HG03520 (cell line): ENCODE data around the gene AFF3.

ENCODE experiments used
- ATAC-seq: cut with Tn5 transposase; IDR thresholded peaks from one replicate; pipeline ENCODE4 v1.9.1; 2021; ENCODE audit warnings: mild to moderate bottlenecking, moderate library complexity; ENCODE audit not compliant: unreplicated experiment

AFF3 gene

GRCh38 chr2:99841749-99842148 is 300.6 kb downstream of the AFF3 start:
- ATAC-seq: no peak

- ATAC-seq: no peak
Observed at GRCh38 chr2:99840831-99841230, 301.6 kb downstream of the AFF3 start.

DNA sequence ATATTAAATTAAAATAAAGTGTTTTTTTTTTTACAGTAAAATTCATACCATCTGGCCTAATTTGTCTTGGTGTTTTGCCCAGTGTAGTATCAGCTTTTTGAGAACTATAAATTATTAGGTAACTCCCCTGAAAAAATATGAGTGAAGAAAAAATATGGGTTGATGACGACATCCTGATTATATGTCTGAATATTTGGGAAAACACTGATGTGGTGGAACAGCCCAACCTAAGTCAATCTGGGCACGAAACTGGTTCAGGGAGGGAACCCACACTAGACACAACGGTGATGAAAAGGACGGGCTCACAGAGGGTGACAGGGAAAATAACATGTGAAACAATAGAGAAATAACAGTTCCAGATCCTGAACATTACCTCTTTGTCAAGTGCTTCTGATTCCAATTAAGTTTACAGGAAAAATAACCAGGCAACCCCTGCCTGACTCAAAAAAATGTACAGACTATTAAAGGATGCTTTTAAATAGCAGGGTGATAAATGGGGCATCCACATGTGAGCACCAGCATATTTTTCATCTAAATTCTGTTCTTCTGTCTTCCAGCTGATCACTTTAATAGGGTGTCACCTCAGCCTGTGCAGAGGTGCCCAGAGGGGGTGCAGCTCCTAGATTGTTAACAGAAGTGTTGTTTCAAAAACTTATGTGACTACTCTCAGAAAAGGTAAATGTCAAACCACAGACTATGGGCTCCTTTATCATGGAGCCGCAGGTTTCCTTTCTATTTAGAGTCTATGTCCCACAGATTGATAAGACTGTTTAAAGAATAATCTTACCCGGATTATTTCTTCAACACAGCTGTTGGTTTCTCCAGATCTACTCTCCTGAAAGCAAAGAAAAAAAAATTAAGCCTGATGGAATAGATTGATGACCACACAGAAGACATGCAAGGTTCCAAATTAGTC is 305.4 kb downstream of the AFF3 start:
- no peak for ATAC-seq

DNA sequence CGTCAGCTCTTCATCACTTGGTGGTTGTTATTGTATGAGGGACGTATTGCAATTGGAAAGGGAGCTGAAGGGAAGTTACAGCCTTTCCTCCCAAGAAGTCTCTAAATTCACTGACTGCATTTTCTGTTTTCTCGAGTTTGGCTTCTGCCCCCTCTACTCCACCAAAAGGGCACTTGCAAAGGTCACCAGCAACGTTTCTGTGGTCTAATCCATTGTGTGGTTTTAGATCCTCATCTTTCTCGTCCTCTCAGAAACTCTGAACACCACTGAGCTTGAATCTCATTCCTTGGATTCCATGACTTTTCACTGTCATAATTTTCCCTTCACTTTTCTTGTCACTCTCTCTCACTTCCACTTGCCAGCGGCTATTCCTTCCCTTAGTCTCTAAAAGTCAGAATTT is 308.0 kb downstream of the AFF3 start:
- no peak for ATAC-seq

GRCh38 chr2:99833586-99834201 is 308.7 kb downstream of the AFF3 start:
- ATAC-seq: no peak

DNA sequence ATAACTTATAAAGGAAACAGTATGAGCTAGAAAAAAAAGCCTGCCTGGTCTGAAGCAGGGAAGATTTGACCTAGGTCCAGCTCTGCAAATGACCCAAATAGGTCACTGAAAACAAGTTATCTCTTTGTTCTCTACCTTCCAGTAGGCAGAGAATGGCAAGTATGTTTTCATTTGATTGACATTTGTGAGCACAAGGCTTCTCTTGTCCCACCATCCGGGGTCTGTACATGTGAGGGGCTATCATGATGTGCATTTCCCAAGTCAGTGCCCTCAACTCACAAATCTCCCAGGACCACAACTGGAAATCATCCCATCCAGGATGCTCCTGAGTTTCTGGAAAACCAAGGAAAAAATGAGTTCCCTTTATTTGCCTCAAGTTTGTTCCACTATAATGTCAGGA is 309.5 kb downstream of the AFF3 start:
- no peak for ATAC-seq

- ATAC-seq: no peak
Observed at GRCh38 chr2:99831772-99832171, 310.6 kb downstream of the AFF3 start.

DNA sequence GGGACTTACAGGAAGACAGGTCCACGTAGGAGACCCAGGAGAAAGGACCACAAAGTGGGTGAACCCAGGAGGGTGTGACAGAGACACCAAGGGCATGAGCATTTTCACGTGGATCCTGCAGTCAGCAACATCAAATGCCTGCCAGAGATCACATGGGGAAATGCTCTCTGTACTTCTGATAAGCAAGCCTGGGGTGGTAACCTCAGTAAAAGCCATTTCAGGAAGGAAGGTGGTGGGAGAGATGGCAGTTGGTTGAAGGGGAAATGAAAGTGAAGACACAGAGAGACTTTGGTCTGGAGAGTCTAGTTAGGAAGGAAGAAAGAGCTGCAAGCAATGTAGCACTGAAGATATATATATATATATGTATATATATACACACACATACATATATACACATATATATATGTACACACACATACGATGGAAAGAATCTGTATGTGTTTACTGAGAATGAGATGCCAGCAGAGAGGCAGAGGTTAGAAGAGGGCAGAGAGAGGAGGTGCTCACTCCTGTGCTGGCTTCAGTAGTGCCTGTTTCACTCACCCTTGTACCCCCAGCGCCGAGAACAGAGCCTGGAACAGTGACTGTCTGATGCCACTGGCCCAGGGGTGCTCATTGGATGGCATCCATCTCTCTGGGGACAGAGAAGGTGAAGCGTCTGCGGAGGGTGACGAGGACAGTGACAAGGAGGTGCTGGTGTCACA is 314.9 kb downstream of the AFF3 start:
- no peak for ATAC-seq

- no peak for ATAC-seq
Observed at GRCh38 chr2:99825630-99826029, 316.8 kb downstream of the AFF3 start.

DNA sequence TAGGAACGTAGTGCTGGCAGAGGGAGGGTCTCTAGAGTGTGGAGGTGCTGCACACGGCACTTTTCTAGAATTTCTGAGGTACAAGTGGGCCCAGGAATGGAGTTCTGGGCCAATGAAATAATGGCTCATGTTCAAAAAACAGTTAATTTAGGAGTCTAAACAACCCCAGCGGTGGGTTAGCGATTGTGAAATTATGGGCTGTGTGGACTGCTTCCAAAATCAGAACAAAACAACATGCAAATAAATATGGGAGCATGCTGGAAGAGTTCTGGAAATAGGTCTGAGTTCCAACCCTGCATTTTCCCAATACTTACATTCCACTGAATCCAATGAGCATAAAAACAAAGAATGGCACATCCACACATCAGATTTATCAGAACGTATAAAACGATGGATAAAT is 317.6 kb downstream of the AFF3 start:
- ATAC-seq: no peak

GRCh38 chr2:99822474-99823207 is 319.7 kb downstream of the AFF3 start:
- ATAC-seq: no peak

DNA sequence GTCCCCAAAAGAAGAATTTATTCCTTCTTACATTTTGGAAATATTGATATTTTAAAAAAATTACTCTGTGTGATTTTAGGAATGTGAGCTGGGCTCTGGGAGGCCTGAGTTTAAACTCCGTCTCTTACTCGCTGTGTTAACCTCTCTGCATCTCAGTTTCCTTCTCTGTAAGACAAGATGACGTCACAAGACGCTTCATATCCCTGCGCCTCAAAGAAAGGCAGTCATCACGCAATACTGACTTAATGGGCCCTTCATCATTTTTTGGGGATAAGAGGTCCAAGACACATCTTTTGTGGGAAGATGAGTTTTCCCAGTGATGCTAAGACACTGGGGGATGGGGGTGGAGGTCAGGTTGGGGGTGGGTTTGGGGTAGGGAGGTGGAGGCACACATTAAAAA is 320.4 kb downstream of the AFF3 start:
- ATAC-seq: no peak

GRCh38 chr2:99821572-99821971 is 320.8 kb downstream of the AFF3 start:
- ATAC-seq: no peak

- ATAC-seq: no peak
Observed at GRCh38 chr2:99821039-99821438, 321.4 kb downstream of the AFF3 start.

DNA sequence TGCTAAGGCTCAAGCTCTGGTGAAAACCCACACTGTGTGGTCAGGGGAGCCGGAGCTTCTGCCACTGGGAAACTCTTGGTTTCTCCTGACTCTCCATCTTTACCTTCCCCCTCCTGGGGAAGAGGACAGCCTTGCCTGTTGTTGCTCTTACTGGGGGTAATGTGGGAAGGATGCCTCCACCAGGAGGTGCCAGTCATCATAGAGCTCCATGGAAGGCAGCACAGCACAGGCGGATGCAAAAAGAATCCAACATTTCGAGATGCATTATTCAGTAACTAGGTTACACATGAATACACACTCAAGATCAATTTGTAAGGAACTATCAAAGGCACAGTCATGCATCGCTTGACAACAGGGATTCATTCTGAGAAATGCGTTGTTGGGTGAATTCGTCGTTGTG is 322.6 kb downstream of the AFF3 start:
- no peak for ATAC-seq

DNA sequence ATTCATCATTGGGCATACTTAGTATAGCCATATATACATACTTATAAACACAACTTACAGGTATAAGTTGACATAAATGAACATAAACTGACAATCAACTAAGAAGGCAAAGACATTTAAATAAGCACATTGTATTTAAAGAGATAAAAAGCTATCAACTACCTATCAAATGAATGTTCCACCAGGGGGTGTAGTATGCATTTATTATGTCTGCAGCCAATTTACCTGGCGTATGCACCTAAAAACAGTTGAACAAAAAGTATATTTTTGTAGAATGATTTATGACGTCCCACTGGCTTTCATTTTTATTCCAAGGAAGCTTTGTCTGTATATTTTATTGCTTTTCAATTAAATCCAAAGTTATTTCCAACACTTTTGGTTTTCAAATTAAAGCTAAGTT is 323.5 kb downstream of the AFF3 start:
- no peak for ATAC-seq

GRCh38 chr2:99816908-99817307 is 325.5 kb downstream of the AFF3 start:
- ATAC-seq: no peak

DNA sequence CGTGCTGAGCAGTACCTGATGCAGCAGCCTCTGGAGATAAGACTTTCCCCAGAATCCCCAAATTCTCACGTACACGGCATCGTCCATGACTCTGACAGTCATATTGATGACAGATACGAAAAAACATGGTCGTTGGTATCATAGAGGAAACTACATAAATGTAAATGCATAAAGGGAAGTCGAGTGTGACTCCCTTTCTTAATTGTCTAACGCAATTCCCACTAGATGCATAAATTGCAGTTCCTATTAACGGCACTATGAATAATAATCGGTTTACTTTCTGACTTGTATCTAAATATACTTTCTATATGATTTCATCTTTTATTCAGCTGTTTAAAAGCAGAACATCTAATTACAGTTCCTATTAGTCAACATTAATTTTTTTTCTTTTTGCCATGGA is 330.0 kb downstream of the AFF3 start:
- ATAC-seq: no peak

DNA sequence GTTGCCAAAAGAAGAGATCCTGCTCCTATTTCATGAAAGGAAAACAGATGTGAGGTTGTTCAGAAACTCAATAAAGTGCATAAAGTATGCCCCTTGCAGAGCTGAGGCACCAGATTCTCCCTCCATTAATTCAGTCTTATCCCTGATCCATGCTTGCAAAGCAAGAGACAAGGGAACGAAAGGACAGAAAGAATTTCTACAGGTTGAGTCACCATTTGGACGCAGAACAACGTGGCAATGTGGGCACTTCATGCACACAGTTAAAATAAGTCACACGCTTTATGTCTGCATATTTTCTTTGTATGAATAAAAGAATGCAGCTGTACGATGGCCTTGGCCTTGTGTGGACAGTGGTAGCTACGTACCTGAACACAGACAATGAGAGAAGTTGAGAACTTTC is 330.8 kb downstream of the AFF3 start:
- ATAC-seq: no peak

DNA sequence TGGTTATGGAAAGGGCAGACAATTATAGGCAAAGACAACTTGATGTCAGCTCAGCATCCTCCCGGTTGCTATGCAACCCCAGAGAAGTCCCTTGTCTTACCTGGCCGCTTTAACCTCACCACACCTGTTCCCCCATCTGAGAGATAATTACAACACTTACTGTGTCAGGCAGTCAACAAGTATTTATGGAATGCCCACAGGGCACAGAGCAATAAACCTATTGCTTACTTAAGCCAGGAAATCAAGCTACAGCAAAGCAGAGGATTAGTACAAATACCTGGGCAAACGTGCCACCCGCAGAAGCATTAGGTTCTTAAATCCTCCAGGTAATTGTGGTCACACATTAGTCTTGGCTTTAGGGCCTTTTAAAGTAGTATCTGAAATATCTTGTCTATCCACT is 332.2 kb downstream of the AFF3 start:
- no peak for ATAC-seq

- ATAC-seq: no peak
Observed at GRCh38 chr2:99809259-99809900, 333.0 kb downstream of the AFF3 start.
